ENCODE results near the gene CDK6. TPM values are rescaled to one million over a fixed set of nuclear protein-coding genes. Genes with fewer than 3 reads are reported as not detected.

The CDK6 gene
- total RNA-seq, 4 donors from 2014 or later: 22.2 to 45.4 (median 36.4) TPM

GRCh38 chr7:92831716-92832533 is 4.4 kb downstream of the CDK6 start:
- peak overlapping the region; percentile 88 to 96 (median 89) for H3K27ac ChIP-seq (replicated peaks in 1 of 4)
- TF ChIP-seq EP300 (IDR thresholded peaks at IDR 0.05) (no peak), POLR2AphosphoS5 (IDR thresholded peaks at IDR 0.05) (peak in 1 of 2 donors; percentile 28)
- intact Hi-C loops (cut with DNase I): loop anchor here (2.0 to 5.0 kb wide), 4 partner anchors 35 to 209 kb away; no protein-coding TSS in a partner anchor

GRCh38 chr7:92830532-92831110 is 5.8 kb downstream of the CDK6 start:
- peak overlapping the region in 2 of 4 donors; percentile 73 to 94 for H3K4me3 ChIP-seq
- peaks cover 67 to 74% (median 69%) of the 10 kb centered on the region in 4 donors for H3K4me1 ChIP-seq
- 54% methylated on average over 6 of the region's 6 CpGs for WGBS
- no peaks in the 10 kb centered on the region for H3K36me3 ChIP-seq
- no peak for DNase-seq (ENCODE audit: extremely low spot score)
- no peaks in the 10 kb centered on the region for H3K27me3 ChIP-seq
- peak overlapping the region; percentile 88 to 96 (median 89) for H3K27ac ChIP-seq (replicated peaks in 1 of 4)
- intact Hi-C loops (cut with DNase I): loop anchor here (5.0 kb wide), 1 partner anchor 33 kb away; no protein-coding TSS in a partner anchor
- no peak for TF ChIP-seq EP300 (IDR thresholded peaks at IDR 0.05)
- no peak for TF ChIP-seq POLR2AphosphoS5 (IDR thresholded peaks at IDR 0.05)
- no peak for TF ChIP-seq CTCF (IDR thresholded peaks at IDR 0.05)
- TF ChIP-seq POLR2A (IDR thresholded peaks at IDR 0.05; ENCODE audit: low read depth): no peak
- H3K9me3 ChIP-seq: no peaks in the 10 kb centered on the region

More at GRCh38 chr7:92831716-92832533, 4.4 kb downstream of the CDK6 start:
- 25% methylated on average over 7 of the region's 7 CpGs for WGBS
- no peaks in the 10 kb centered on the region for H3K36me3 ChIP-seq
- H3K4me3 ChIP-seq: peak overlapping the region; percentile 69 to 94 (median 77)
- no peaks in the 10 kb centered on the region for H3K27me3 ChIP-seq
- H3K4me1 ChIP-seq: peaks cover 54 to 61% (median 57%) of the 10 kb centered on the region in 4 donors
- no peak for DNase-seq (ENCODE audit: extremely low spot score)
- H3K9me3 ChIP-seq: no peaks in the 10 kb centered on the region

GRCh38 chr7:92830027-92830426 is 6.3 kb downstream of the CDK6 start:
- intact Hi-C loops (cut with DNase I): loop anchor here (5.0 kb wide), 1 partner anchor 33 kb away; no protein-coding TSS in a partner anchor
- Histone ChIP-seq H3K4me1 (peaks cover 71 to 80% (median 73%) of the 10 kb centered on the region in 4 donors), H3K9me3 (no peaks in the 10 kb centered on the region), H3K36me3 (no peaks in the 10 kb centered on the region), H3K27ac (replicated peaks in 1 of 4) (peak overlapping the region; percentile 88 to 96 (median 89)), H3K27me3 (no peaks in the 10 kb centered on the region), H3K4me3 (no peak overlapping the region)
- TF ChIP-seq POLR2A (IDR thresholded peaks at IDR 0.05; ENCODE audit: low read depth): no peak
- no peak for TF ChIP-seq CTCF (IDR thresholded peaks at IDR 0.05)
- no peak for TF ChIP-seq EP300 (IDR thresholded peaks at IDR 0.05)
- TF ChIP-seq POLR2AphosphoS5 (IDR thresholded peaks at IDR 0.05): no peak
- no peak for DNase-seq (ENCODE audit: extremely low spot score)
- 59% methylated on average over 1 of the region's 1 CpG for WGBS

GRCh38 chr7:92827464-92828120 is 8.8 kb downstream of the CDK6 start:
- peaks cover 76 to 87% (median 86%) of the 10 kb centered on the region in 4 donors for H3K4me1 ChIP-seq
- TF ChIP-seq CTCF (IDR thresholded peaks at IDR 0.05): no peak
- no peak for TF ChIP-seq POLR2A (IDR thresholded peaks at IDR 0.05; ENCODE audit: low read depth)
- TF ChIP-seq POLR2AphosphoS5 (IDR thresholded peaks at IDR 0.05): no peak
- no peak for TF ChIP-seq EP300 (IDR thresholded peaks at IDR 0.05)
- no peaks in the 10 kb centered on the region for H3K36me3 ChIP-seq
- H3K9me3 ChIP-seq: no peaks in the 10 kb centered on the region
- 31% methylated on average over 3 of the region's 3 CpGs for WGBS
- H3K4me3 ChIP-seq: no peak overlapping the region
- intact Hi-C loops (cut with DNase I): no loop called here
- peak overlapping the region in 3 of 4 donors; percentile 8 to 47 (median 35) for H3K27ac ChIP-seq (replicated peaks in 1 of 4)
- no peaks in the 10 kb centered on the region for H3K27me3 ChIP-seq
- DNase-seq (ENCODE audit: extremely low spot score): no peak
